ENCODE results near the gene DHRSX.

DNA sequence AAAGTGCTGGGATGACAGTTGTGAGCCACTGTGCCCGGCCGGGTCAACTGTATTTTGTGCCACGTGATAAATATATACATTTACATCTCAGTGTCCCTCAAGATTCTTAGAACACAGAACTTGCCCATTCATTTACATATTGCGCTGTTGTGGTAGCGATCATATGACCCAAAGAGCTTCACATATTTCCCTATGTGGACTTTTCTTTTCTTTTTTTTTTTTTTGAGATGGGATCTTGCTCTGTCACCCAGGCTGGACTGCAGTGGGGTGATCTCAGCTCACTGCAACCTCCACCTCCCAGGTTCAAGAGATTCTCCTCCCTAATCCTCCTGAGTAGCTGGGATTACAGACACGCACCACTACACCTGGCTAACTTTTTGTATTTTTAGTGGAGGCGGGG, 180.7 kb downstream of the DHRSX start:
- TF ChIP-seq CTCF (IDR thresholded peaks at IDR 0.05) (no peak), POLR2A (IDR thresholded peaks at IDR 0.05) (no peak)
